Measurements from ENCODE around the gene SYNPO2. TPM values are rescaled to one million over a fixed set of nuclear protein-coding genes. Genes with fewer than 3 reads are reported as not detected.

SYNPO2 gene
- polyA plus RNA-seq, 1 donor (not counting 4 experiments of a cell fraction or from before 2014, with no cell fraction given), result 0.34 TPM

- no peak overlapping the region for H3K4me3 ChIP-seq (ENCODE audit: control insufficient read depth in 2 of 3, extremely low read depth in 1 of 3, insufficient read depth in 2 of 3, low read depth in 1 of 3, low read length in 3 of 3)
- no peaks in the 10 kb centered on the region for H3K79me2 ChIP-seq (ENCODE audit: control insufficient read depth, insufficient read depth, low read length)
- no peak overlapping the region for H2AFZ ChIP-seq (ENCODE audit: control insufficient read depth, low read length)
- no peak overlapping the region for H3K9ac ChIP-seq (ENCODE audit: control insufficient read depth, extremely low read depth, insufficient read depth, low read length)
- no peaks in the 10 kb centered on the region for H3K27me3 ChIP-seq (ENCODE audit: control insufficient read depth, extremely low read depth, insufficient read depth, low read length)
- no peaks in the 10 kb centered on the region for H3K9me3 ChIP-seq (ENCODE audit: control insufficient read depth, low read depth, low read length)
- H3K9me1 ChIP-seq (ENCODE audit: control insufficient read depth, extremely low read depth, insufficient read depth, low read length), result no peaks in the 10 kb centered on the region
- no peaks in the 10 kb centered on the region for H3K4me1 ChIP-seq (ENCODE audit: control insufficient read depth, extremely low read depth, insufficient read depth, low read length)
- dilution Hi-C loops (cut with MboI; ENCODE audit: extremely low pct_ligation_motif_present, low sequenced_read_pairs), result no loop called here
- H3K4me2 ChIP-seq (ENCODE audit: control insufficient read depth, extremely low read depth, insufficient read depth, low read depth, low read length), result no peak overlapping the region
- DNase-seq (ENCODE audit: low read depth, low spot score) (no peak), FAIRE-seq (no peak)
- H3K36me3 ChIP-seq (ENCODE audit: control insufficient read depth in 2 of 2, extremely low read depth in 1 of 2, insufficient read depth in 2 of 2, low read length in 2 of 2), result no peaks in the 10 kb centered on the region
- no peak overlapping the region for H3K27ac ChIP-seq (ENCODE audit: control insufficient read depth, insufficient read depth, low read length)
- TF ChIP-seq EZH2 (IDR thresholded peaks at IDR 0.05; ENCODE audit: low read length) (no peak), CTCF (optimal IDR thresholded peaks at IDR 0.05 in 1 of 3, IDR thresholded peaks at IDR 0.05 in 1 of 3, conservative IDR thresholded peaks at IDR 0.05 in 1 of 3; ENCODE audit: extremely low read depth in 1 of 3, insufficient read depth in 2 of 3, low read length in 3 of 3) (no peak)
- no peaks in the 10 kb centered on the region for H4K20me1 ChIP-seq (ENCODE audit: control insufficient read depth, extremely low read depth, insufficient read depth, low read length)
These were observed 53.8 kb downstream of the SYNPO2 start for GRCh38 chr4:118942465-118942864.

GRCh38 chr4:118947095-118947494 is 58.4 kb downstream of the SYNPO2 start:
- H3K79me2 ChIP-seq (ENCODE audit: control insufficient read depth, insufficient read depth, low read length), result no peaks in the 10 kb centered on the region
- peak; percentile 5 for FAIRE-seq
- no peak overlapping the region for H3K4me2 ChIP-seq (ENCODE audit: control insufficient read depth, extremely low read depth, insufficient read depth, low read depth, low read length)
- no peak overlapping the region for H3K27ac ChIP-seq (ENCODE audit: control insufficient read depth, insufficient read depth, low read length)
- H3K9me3 ChIP-seq (ENCODE audit: control insufficient read depth, low read depth, low read length), result no peaks in the 10 kb centered on the region
- no peaks in the 10 kb centered on the region for H3K36me3 ChIP-seq (ENCODE audit: control insufficient read depth in 2 of 2, extremely low read depth in 1 of 2, insufficient read depth in 2 of 2, low read length in 2 of 2)
- dilution Hi-C loops (cut with MboI; ENCODE audit: extremely low pct_ligation_motif_present, low sequenced_read_pairs), result no loop called here
- no peak overlapping the region for H3K4me3 ChIP-seq (ENCODE audit: control insufficient read depth in 2 of 3, extremely low read depth in 1 of 3, insufficient read depth in 2 of 3, low read depth in 1 of 3, low read length in 3 of 3)
- H3K4me1 ChIP-seq (ENCODE audit: control insufficient read depth, extremely low read depth, insufficient read depth, low read length), result no peaks in the 10 kb centered on the region
- H2AFZ ChIP-seq (ENCODE audit: control insufficient read depth, low read length), result no peak overlapping the region
- no peak overlapping the region for H3K9ac ChIP-seq (ENCODE audit: control insufficient read depth, extremely low read depth, insufficient read depth, low read length)
- no peak for DNase-seq (ENCODE audit: low read depth, low spot score)
- H4K20me1 ChIP-seq (ENCODE audit: control insufficient read depth, extremely low read depth, insufficient read depth, low read length), result no peaks in the 10 kb centered on the region
- no peaks in the 10 kb centered on the region for H3K27me3 ChIP-seq (ENCODE audit: control insufficient read depth, extremely low read depth, insufficient read depth, low read length)
- H3K9me1 ChIP-seq (ENCODE audit: control insufficient read depth, extremely low read depth, insufficient read depth, low read length), result no peaks in the 10 kb centered on the region
- TF ChIP-seq CTCF (optimal IDR thresholded peaks at IDR 0.05 in 1 of 3, IDR thresholded peaks at IDR 0.05 in 1 of 3, conservative IDR thresholded peaks at IDR 0.05 in 1 of 3; ENCODE audit: extremely low read depth in 1 of 3, insufficient read depth in 2 of 3, low read length in 3 of 3), result no peak
- no peak for TF ChIP-seq EZH2 (IDR thresholded peaks at IDR 0.05; ENCODE audit: low read length)
